ENCODE data around the gene PLD6.

The PLD6 gene

GRCh38 chr17:17226451-17227265, 20.5 kb upstream of the PLD6 start:
- no peak for DNase-seq

GRCh38 chr17:17225901-17226300, 19.8 kb upstream of the PLD6 start:
- DNase-seq, result no peak

GRCh38 chr17:17224137-17224536, 18.0 kb upstream of the PLD6 start:
- no peak for DNase-seq

GRCh38 chr17:17223736-17224135, 17.6 kb upstream of the PLD6 start:
- no peak for DNase-seq

DNA sequence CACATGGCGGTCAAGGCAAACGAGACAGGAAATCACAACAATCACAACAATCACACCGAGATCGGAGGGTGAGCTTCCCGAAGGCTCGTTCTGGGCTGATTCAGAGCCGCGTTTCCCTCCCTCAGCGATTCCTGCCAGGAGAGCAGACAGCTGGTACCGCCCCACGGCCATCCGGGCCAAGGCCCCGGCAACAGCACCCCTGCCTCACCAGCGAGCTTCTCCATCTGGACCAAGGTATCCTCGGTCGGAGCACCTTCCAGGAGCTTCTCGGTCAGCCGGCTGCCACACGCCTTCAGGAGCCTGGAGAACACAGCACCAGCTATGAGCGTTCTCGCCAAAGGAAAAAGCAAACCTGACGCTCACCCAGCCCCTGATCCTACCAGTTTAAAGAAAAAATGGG, 15.2 kb upstream of the PLD6 start:
- DNase-seq, result no peak

- no peak for DNase-seq
Measured at GRCh38 chr17:17220529-17220928, 14.4 kb upstream of the PLD6 start.

DNA sequence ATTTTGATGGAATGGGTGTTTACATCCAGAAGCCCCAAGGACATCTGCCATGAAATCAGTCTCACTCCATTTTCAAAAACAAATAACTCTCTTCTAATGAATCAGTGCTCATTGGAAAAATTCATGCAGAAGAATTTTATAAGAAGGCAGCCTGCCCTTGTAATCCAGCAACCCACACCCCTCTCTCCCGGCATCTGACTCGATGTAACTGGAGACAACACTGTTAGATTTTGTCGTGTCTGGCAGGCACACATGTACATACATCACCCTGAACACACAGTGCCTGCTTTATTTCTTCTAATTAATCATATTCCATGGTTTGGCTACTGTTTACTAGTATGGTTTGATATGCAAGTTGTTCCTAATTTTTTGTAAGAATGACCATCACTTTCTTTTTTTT, 11.9 kb upstream of the PLD6 start:
- no peak for DNase-seq

DNA sequence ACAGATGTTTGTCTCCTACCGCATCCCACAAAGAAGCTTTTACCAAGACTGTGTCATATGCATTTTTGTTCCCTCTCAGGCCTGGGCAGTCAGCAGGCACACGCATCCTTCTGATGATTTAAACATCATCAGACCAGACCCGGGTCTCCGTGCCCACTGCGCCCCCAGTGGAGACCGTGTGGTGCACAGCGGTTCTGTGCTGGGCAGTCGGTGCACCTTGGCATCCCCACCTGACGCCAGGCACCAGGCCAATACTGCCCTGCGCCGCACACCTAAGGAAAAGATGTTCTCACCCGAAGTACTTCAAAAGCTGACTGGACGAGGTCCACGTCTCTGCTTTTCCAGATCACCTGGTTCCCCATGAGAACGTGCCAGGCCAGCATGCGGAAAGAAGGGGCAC, 10.6 kb upstream of the PLD6 start:
- DNase-seq, result no peak

- DNase-seq, result no peak
Measured at GRCh38 chr17:17216236-17216635, 10.1 kb upstream of the PLD6 start.

GRCh38 chr17:17215575-17215974, 9.4 kb upstream of the PLD6 start:
- no peak for DNase-seq

DNA sequence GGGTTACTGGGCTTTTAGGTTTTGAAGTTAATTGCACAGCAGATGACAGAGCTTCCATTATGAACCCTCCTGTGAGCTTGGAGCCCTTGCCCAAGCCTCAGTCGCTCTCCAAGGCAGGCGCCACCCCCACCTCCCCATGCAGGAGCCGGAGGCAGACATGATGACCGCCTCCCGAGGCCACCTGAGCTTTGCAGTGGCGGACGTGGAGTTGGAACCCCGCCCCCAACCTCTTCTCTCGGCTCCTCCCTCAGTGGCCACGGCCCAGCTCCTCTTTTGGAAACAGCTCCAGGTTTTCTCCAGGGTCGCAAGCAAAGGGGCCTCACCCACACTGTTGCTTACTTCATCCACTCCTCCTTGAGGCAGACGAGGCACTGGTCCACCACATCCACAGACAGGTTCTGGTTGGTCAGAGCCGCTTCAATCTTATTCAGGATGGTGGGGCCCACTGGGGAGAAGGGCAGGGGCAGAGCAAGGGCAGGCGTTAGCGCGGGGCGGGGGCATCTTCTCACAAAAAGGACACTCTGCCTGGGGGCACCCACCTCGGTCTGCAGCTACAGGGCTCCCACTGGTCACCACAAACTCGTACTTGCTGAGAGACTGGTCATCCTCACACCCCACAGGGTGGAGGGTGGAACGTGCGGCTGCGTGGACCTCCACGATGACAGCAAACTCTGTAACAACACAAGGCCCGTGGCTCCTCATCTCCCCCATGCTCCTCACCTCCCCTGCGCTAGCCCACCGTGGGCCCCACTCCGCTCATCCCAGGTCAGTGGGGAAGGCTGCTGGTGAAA, 8.7 kb upstream of the PLD6 start:
- no peak for DNase-seq

- DNase-seq, result no peak
Measured at GRCh38 chr17:17213775-17214174, 7.6 kb upstream of the PLD6 start.

DNA sequence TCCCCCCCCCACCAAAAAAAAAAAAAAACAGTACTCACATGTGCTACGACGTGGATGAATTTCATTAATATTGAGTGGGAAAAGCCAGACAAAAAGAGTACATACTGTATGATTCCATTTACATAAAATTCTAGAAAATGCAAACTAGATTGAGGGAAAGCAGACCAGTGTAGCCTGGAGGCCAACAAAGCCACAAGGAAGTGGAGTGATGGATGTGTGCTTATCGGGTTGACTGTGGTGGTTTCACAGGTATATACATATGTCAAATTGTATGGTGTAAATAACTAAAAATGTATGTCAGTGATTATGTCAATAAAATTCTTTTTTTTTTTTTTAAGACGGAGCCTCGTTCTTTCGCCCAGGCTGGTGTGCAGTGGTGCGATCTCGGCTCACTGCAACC, 1.9 kb upstream of the PLD6 start:
- no peak for DNase-seq

- no peak for DNase-seq
Measured at GRCh38 chr17:17206913-17207335, 791 bp upstream of the PLD6 start.

GRCh38 chr17:17205368-17206123, 587 bp downstream of the PLD6 start:
- DNase-seq, result peak; percentile 75

GRCh38 chr17:17204635-17205231, 1.4 kb downstream of the PLD6 start:
- DNase-seq, result no peak

GRCh38 chr17:17204041-17204591, 2.0 kb downstream of the PLD6 start:
- DNase-seq, result no peak

GRCh38 chr17:17203173-17203730, 2.9 kb downstream of the PLD6 start:
- DNase-seq, result no peak

- no peak for DNase-seq
Measured at GRCh38 chr17:17201907-17202306, 4.2 kb downstream of the PLD6 start.

GRCh38 chr17:17201271-17201670, 4.9 kb downstream of the PLD6 start:
- DNase-seq, result no peak

DNA sequence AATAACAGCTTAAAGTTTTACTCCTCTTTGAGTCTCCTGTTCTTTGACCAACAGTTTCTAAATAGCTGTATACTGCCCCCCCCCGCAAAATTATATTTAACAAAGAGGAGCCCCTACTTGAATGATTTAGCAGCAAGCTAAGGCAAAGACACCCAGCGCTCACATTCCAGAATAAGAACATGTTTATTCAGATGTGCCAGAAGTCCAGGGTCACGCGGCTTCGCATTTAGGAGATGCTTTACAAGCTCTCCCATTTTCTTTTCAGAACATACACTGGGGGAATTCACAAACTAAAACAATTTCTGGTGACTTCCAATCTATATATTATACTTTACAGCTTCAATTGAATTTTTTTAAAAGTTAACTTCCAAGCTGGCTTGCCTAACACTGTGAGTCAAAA, 5.3 kb downstream of the PLD6 start:
- DNase-seq, result no peak

- DNase-seq, result no peak
Measured at GRCh38 chr17:17200311-17200710, 5.8 kb downstream of the PLD6 start.

DNA sequence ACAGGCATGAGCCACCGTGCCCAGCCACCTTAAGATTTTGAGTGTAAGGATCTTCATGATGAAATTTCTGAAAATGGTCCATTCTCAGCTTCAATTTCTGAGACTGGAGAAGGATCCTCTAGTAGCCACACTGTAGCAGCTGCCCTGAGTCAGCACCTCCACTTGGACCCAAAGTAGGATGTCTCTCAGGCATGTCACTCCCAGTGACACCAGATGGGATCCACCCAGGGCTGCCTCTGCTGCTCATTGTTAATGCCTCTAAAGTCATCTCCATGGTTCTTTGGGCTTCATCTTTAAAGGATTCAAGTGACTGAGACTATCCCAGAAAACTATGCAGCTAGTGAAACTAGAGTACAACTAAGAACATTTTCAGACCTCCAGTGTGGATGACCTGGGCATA, 7.9 kb downstream of the PLD6 start:
- no peak for DNase-seq

Measured in activated CD4-positive, alpha-beta T cell treated with anti-CD3 and anti-CD28 coated beads, Interleukin-2, Interleukin-6, amounts not matched to agents 100 ng/mL and 50 ng/mL, durations not matched to agents 16 hours and 8 hours (primary cell).